SK-N-SH treated with all-trans-retinoic acid at 6 μM for 48 hours (cell line): ENCODE results near the gene OR1K1.

Experiments used
- ATAC-seq: fragments of 200-7000 bp; cut with Tn5 transposase; 3 replicates; pipeline ENCODE4 v1.9.1; 2020; ENCODE audit warnings: mild to moderate bottlenecking, moderate library complexity
- BACH2 ChIP-seq: fragments of 250-450 bp; sonication (Bioruptor Pico); IDR thresholded peaks from 2 replicates; pipeline ENCODE4 v1.9.0; 2021; ENCODE audit warnings: mild to moderate bottlenecking, borderline replicate concordance
- CSDC2 ChIP-seq: fragments of 250-450 bp; sonication (Bioruptor Pico); IDR thresholded peaks from 2 replicates; pipeline ENCODE4 v1.5.0; 2020; ENCODE audit warnings: mild to moderate bottlenecking, moderate library complexity
- ESRRG ChIP-seq: fragments of 250-450 bp; sonication (Bioruptor Pico); IDR thresholded peaks from 2 replicates; pipeline ENCODE4 v1.6.1; 2021; ENCODE audit warnings: mild to moderate bottlenecking
- GLIS3 ChIP-seq: fragments of 250-450 bp; sonication (Bioruptor Pico); IDR thresholded peaks from 2 replicates; pipeline ENCODE4 v1.5.0; 2020; ENCODE audit warnings: mild to moderate bottlenecking, moderate library complexity
- ISL1 ChIP-seq: fragments of 250-450 bp; sonication (Bioruptor Pico); IDR thresholded peaks from 2 replicates; pipeline ENCODE4 v2.1.2; 2022; ENCODE audit warnings: mild to moderate bottlenecking, moderate library complexity
- RARB ChIP-seq: fragments of 250-450 bp; sonication (Bioruptor Pico); IDR thresholded peaks from 2 replicates; pipeline ENCODE4 v1.8.0; 2021; ENCODE audit warnings: mild to moderate bottlenecking, moderate library complexity
- SNAI2 ChIP-seq: fragments of 250-450 bp; sonication (Bioruptor Pico); IDR thresholded peaks from 2 replicates; pipeline ENCODE4 v1.5.0; 2020; ENCODE audit warnings: mild to moderate bottlenecking, moderate library complexity
- TCF4 ChIP-seq: fragments of 250-450 bp; sonication (Bioruptor Pico); IDR thresholded peaks from 2 replicates; pipeline ENCODE4 v1.8.0; 2021; ENCODE audit warnings: mild to moderate bottlenecking, moderate library complexity, borderline replicate concordance
- ZC3H10 ChIP-seq: fragments of 250-450 bp; sonication (Bioruptor Pico); IDR thresholded peaks from 2 replicates; pipeline ENCODE4 v1.5.1; 2021; ENCODE audit warnings: mild to moderate bottlenecking, moderate library complexity
- ZNF565 ChIP-seq: fragments of 450-650 bp; formaldehyde crosslinking; conservative IDR thresholded peaks from 2 replicates; pipeline ENCODE4 v1.5.0; 2020; ENCODE audit warnings: low read depth, mild to moderate bottlenecking, moderate library complexity
- ZNF8 ChIP-seq: fragments of 450-650 bp; formaldehyde crosslinking; IDR thresholded peaks from 2 replicates; pipeline ENCODE4 v1.5.0; 2020; ENCODE audit warnings: mild to moderate bottlenecking, moderate library complexity
- TF ChIP-seq, protein P1 (sequence below): fragments of 250-450 bp; sonication (Bioruptor Pico); IDR thresholded peaks from 2 replicates; pipeline ENCODE4 v1.5.1; 2021; ENCODE audit warnings: mild to moderate bottlenecking, moderate library complexity
- TF ChIP-seq, protein P2 (sequence below): fragments of 250-450 bp; sonication (Bioruptor Pico); IDR thresholded peaks from 2 replicates; pipeline ENCODE4 v1.8.0; 2020; ENCODE audit warnings: mild to moderate bottlenecking, moderate library complexity, borderline replicate concordance
- TF ChIP-seq, protein P3 (sequence below): fragments of 250-450 bp; sonication (Bioruptor Pico); IDR thresholded peaks from 2 replicates; pipeline ENCODE4 v1.5.0; 2020; ENCODE audit warnings: mild to moderate bottlenecking, moderate library complexity
- TF ChIP-seq, protein P4 (sequence below): fragments of 250-450 bp; sonication (Bioruptor Pico); IDR thresholded peaks from 2 replicates; pipeline ENCODE4 v1.8.0; 2021; ENCODE audit warnings: low read depth, mild to moderate bottlenecking, moderate library complexity, borderline replicate concordance
- TF ChIP-seq, protein P5 (sequence below): fragments of 250-450 bp; sonication (Bioruptor Pico); IDR thresholded peaks from 2 replicates; pipeline ENCODE4 v1.5.1; 2020; ENCODE audit warnings: low read depth, mild to moderate bottlenecking, moderate library complexity

The OR1K1 gene

DNA sequence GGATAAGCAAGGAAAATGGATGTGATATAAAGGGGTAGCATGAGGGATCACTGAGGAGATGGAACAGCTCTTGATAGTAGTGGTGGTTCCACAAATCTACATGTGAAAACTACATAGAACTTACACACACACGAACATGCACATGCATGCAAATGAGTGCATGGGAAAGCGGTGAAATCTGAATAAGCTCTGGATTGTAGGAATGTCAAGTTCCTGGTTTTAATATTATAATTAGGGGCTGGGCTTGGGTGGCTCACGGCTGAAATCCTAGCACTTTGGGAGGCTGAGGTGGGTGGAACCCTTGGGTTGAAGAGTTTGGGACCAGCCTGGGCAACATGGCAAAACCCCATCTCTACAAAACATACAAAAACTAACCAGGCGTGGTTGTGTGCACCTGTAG lies 41.6 kb downstream of the OR1K1 start:
- TF ChIP-seq ZNF565 (CRISPR knock-in tag) (no peak), GLIS3 (no peak), TCF4 (CRISPR knock-in tag) (no peak), BACH2 (CRISPR knock-in tag) (no peak), RARB (CRISPR knock-in tag) (no peak), SNAI2 (no peak), CSDC2 (CRISPR knock-in tag) (no peak), ZC3H10 (CRISPR knock-in tag) (no peak), ISL1 (CRISPR knock-in tag) (no peak), ESRRG (CRISPR knock-in tag) (no peak)
- TF ChIP-seq, protein P1, sequence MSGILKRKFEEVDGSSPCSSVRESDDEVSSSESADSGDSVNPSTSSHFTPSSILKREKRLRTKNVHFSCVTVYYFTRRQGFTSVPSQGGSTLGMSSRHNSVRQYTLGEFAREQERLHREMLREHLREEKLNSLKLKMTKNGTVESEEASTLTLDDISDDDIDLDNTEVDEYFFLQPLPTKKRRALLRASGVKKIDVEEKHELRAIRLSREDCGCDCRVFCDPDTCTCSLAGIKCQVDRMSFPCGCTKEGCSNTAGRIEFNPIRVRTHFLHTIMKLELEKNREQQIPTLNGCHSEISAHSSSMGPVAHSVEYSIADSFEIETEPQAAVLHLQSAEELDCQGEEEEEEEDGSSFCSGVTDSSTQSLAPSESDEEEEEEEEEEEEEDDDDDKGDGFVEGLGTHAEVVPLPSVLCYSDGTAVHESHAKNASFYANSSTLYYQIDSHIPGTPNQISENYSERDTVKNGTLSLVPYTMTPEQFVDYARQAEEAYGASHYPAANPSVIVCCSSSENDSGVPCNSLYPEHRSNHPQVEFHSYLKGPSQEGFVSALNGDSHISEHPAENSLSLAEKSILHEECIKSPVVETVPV, result no peak
- TF ChIP-seq, protein P2, sequence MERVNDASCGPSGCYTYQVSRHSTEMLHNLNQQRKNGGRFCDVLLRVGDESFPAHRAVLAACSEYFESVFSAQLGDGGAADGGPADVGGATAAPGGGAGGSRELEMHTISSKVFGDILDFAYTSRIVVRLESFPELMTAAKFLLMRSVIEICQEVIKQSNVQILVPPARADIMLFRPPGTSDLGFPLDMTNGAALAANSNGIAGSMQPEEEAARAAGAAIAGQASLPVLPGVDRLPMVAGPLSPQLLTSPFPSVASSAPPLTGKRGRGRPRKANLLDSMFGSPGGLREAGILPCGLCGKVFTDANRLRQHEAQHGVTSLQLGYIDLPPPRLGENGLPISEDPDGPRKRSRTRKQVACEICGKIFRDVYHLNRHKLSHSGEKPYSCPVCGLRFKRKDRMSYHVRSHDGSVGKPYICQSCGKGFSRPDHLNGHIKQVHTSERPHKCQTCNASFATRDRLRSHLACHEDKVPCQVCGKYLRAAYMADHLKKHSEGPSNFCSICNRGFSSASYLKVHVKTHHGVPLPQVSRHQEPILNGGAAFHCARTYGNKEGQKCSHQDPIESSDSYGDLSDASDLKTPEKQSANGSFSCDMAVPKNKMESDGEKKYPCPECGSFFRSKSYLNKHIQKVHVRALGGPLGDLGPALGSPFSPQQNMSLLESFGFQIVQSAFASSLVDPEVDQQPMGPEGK (CRISPR knock-in tag), result no peak
- TF ChIP-seq, protein P3, sequence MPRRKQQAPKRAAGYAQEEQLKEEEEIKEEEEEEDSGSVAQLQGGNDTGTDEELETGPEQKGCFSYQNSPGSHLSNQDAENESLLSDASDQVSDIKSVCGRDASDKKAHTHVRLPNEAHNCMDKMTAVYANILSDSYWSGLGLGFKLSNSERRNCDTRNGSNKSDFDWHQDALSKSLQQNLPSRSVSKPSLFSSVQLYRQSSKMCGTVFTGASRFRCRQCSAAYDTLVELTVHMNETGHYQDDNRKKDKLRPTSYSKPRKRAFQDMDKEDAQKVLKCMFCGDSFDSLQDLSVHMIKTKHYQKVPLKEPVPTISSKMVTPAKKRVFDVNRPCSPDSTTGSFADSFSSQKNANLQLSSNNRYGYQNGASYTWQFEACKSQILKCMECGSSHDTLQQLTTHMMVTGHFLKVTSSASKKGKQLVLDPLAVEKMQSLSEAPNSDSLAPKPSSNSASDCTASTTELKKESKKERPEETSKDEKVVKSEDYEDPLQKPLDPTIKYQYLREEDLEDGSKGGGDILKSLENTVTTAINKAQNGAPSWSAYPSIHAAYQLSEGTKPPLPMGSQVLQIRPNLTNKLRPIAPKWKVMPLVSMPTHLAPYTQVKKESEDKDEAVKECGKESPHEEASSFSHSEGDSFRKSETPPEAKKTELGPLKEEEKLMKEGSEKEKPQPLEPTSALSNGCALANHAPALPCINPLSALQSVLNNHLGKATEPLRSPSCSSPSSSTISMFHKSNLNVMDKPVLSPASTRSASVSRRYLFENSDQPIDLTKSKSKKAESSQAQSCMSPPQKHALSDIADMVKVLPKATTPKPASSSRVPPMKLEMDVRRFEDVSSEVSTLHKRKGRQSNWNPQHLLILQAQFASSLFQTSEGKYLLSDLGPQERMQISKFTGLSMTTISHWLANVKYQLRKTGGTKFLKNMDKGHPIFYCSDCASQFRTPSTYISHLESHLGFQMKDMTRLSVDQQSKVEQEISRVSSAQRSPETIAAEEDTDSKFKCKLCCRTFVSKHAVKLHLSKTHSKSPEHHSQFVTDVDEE, result no peak
- TF ChIP-seq, protein P4, sequence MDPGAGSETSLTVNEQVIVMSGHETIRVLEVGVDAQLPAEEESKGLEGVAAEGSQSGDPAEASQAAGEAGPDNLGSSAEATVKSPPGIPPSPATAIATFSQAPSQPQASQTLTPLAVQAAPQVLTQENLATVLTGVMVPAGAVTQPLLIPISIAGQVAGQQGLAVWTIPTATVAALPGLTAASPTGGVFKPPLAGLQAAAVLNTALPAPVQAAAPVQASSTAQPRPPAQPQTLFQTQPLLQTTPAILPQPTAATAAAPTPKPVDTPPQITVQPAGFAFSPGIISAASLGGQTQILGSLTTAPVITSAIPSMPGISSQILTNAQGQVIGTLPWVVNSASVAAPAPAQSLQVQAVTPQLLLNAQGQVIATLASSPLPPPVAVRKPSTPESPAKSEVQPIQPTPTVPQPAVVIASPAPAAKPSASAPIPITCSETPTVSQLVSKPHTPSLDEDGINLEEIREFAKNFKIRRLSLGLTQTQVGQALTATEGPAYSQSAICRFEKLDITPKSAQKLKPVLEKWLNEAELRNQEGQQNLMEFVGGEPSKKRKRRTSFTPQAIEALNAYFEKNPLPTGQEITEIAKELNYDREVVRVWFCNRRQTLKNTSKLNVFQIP (CRISPR knock-in tag), result no peak
- TF ChIP-seq, protein P5, sequence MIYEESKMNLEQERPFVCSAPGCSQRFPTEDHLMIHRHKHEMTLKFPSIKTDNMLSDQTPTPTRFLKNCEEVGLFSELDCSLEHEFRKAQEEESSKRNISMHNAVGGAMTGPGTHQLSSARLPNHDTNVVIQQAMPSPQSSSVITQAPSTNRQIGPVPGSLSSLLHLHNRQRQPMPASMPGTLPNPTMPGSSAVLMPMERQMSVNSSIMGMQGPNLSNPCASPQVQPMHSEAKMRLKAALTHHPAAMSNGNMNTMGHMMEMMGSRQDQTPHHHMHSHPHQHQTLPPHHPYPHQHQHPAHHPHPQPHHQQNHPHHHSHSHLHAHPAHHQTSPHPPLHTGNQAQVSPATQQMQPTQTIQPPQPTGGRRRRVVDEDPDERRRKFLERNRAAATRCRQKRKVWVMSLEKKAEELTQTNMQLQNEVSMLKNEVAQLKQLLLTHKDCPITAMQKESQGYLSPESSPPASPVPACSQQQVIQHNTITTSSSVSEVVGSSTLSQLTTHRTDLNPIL (CRISPR knock-in tag), result no peak
- no peak; the same call in 2 of the 3 replicates for ATAC-seq

DNA sequence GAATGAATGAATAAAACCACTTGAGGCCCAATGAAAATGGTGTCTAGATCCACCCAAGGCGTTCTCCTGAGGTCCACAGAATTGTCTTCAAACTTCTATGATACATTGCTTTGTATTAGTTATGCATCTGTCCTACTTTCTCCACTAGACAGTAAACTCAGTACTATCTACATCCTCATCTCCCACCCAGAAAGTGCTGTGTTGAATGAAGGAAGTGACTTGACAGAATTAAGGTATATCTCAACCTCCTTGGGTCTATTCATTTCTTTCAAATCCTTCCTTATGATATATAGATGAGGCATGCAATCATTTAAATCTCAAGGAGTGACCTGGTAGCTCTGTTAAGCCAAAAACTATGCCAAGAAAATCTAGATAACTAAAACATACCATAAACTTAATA lies 44.2 kb downstream of the OR1K1 start:
- TF ChIP-seq ZC3H10 (CRISPR knock-in tag) (no peak), RARB (CRISPR knock-in tag) (no peak), ZNF8 (CRISPR knock-in tag) (no peak), ISL1 (CRISPR knock-in tag) (no peak)
- TF ChIP-seq, protein P1, result no peak
- TF ChIP-seq, protein P4 (CRISPR knock-in tag), result no peak
- TF ChIP-seq, protein P5 (CRISPR knock-in tag), result no peak
- TF ChIP-seq, all 23 proteins: peak for 0
- ATAC-seq, result no peak
